Skeletal muscle cell (primary cell): ENCODE data around the gene SYTL3.
"Not testable (repeated sequence)": the region's sequence is repeated elsewhere in the genome, so short reads cannot be mapped to it uniquely, and the experiment has no call there.

Experiments used
- DNase-seq: peaks from one replicate; pipeline ENCODE4 v3.0.0-alpha.2; 2010; ENCODE audit warnings: low read depth
- H3K4me3 ChIP-seq: 2 replicates; pipeline ENCODE4 v1.5.1; 2011; ENCODE audit warnings: low read depth, mild to moderate bottlenecking, control low read depth, low read length, moderate library complexity

The SYTL3 gene

DNA sequence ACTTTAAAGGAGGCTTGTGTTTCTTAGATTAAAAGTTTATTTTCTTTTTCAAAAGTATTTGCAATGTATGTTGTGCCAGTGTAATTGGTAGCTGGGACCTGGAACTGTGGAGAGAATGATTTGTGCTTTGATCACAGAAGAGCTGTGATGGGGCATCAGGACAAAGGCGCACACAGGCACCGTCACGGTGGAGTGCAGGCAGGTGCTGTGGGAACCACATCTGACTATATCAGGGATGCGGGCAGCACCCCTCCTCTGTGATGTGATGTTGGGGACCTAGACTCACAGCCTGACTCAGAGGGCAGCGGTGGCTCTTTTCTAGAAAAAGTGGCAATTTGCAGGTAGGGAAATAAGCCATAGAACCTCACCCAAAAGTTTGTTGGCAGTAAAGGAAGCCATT, 34.5 kb downstream of the SYTL3 start:
- no peak overlapping the region for H3K4me3 ChIP-seq
- no peak for DNase-seq

DNA sequence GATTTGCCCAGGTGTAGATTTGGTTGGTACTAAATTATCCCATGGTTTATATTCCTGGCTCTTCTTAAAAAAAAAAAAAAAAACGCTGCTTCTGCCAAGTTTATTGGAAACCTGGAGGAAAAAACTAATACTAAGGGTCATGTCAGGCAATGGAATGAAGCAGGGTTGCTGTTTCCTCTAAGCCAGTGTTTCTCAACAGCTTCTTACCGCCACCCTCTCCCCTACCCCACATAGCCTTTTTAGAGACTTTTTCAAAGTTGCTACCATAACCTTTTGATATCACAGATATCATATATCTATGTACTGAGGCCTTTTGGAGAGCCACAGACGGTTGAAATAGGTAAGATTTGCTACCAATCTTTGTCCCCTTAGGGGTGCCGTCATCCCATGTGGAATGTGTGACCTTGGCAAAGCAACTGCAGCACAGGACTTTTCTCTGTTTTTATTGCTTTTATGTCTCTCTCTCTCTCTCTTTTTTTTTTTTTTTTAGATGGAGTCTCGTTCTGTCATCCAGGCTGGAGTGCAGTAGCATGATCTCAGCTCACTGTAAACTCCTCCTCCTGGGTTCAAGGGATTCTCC, 35.0 kb downstream of the SYTL3 start:
- H3K4me3 ChIP-seq: no peak overlapping the region
- no peak for DNase-seq

DNA sequence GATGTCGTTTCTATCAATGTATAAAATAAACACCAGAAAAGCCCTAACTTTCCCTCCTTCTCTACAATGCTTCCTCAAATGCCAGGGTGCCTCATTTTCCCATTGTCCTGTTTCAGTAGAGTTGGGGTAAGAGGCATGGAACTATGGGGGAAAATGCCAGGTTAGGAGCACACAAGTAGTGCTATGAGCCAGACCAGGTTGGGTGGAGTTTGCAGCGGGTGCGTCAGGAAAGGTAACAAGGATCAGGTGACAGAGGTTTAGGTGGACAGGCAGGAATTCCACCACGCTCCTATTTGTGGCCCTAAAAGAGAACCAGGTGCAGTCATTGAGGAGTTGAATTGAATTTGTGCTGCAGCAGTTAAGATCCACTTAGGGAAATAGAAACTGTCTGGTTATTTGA, 36.5 kb downstream of the SYTL3 start:
- no peak overlapping the region for H3K4me3 ChIP-seq
- no peak for DNase-seq

DNA sequence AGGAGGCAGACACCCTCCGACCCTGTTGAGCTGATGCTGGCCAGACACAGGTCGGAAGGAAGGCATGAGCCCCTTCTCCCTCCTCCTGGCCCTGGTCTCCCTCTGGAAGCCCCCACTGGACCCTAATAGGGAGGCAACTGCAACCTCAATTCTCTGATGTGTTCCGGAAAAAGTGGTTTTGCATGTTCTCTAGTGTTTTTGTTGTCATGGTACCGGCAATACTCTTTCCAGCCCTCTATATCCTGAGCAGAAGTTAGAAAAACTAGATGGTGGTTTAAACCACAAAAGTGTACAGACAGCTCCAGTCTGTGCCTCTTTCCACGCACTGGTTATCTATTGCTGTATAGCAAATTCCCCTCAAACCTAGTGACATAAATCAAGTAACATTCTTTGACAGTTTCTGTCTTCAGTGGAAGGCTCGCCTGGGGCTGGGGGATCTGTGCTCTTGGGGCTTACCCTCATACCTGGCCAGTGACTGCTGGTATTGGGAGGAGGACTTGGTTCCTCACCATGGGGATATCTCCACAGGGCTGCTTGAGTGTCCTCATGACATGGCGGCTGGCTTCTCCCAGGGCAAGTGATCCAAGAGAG, 37.0 kb downstream of the SYTL3 start:
- no peak overlapping the region for H3K4me3 ChIP-seq

DNA sequence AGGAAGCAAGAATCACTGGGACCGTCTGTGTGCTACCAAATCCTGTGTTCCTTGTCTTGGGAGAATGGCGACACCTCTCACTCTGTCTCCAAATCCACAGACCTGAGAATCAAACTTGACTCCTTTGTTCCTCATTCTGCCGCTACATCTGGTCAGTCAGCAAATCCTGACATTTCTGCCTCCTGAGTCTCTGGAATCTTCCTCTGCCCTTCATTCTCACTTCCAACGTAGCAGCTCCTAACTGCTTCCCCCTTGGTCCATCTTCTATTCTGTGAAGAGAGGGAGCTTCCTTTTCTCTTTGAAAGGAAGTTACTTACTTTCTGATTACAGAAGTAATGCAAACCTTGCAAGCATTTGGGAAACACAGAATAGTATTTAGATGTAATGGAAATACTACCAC, 37.7 kb downstream of the SYTL3 start:
- no peak overlapping the region for H3K4me3 ChIP-seq
- no peak for DNase-seq

More for the DNA sequence above, 37.0 kb downstream of the SYTL3 start:
- DNase-seq: no peak

DNA sequence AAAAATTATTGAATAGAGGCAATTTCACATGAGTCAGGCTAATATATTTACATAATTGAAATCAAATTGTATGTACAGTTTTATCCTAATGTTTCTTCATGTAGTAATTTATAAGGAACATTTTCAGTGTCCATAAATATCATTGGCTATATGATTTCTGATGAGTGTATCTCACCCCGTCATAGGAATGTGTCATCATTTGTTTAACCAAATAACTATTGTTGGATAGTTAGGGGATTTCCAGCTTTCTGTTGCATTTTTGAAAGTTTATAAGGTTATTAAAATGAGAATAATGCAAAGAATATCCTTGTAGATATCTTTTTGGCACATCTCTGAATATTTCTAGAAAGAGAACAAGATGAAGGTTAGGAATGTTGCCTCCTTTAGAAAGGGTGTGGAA, 39.0 kb downstream of the SYTL3 start:
- H3K4me3 ChIP-seq: no peak overlapping the region
- DNase-seq: no peak

DNA sequence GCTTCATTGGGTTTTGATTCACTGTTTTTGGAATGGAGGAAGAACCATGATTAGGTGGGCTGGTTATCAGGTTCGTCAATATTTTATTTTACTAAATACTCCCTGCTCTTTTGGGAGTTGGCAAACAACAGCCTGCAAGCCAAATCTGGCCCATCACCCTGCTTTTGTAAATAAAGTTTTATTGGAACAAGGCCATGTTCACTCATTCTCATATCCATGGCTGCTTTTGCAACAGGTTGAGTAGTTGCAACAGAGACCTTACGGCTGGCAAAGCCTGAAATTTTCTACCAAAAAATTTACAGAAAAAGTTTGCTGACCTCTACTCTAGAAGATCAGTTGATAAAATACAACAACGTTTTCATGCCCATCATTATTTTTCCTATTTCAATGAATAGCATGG, 45.1 kb downstream of the SYTL3 start:
- no peak for DNase-seq
- no peak overlapping the region for H3K4me3 ChIP-seq

DNA sequence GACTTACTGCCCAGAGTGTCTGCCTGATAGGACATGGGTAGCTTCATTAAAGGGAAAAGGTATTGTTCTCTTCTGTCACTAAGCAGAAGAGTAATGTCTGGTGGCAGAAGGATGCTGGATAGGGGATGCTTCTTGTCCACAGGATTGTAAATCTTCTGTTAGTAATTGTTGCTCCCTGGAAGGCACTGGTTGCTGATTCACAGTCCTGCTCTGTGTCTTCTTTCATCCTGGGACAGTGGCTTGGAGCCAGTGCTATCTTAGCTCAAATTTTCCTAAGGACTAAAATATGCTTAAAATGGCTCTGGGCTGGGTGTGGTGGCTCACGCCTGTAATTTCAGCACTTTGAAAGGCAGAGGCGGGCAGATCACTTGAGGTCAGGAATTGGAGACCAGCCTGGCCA, 48.0 kb downstream of the SYTL3 start:
- no peak overlapping the region for H3K4me3 ChIP-seq
- no peak for DNase-seq

DNA sequence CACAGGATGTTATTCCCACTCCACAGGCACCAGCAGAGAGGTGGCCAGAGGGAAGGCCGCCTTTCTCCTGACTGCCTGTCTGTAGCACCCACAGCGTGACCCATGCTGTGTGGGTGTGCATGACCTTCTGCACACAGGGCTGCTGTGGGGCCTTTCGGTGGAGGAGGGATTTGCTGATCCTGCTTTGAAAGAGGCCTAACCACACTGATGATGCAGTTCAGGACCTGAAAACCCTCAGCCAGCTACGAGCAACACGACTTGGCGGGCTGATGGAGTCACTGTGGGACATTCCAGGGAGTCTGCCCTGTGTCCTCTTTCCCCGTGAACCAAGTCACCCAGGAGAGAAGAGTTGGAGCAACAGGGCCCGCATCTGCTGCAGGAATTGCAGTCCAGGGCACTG, 49.1 kb downstream of the SYTL3 start:
- no peak overlapping the region for H3K4me3 ChIP-seq
- DNase-seq: no peak

DNA sequence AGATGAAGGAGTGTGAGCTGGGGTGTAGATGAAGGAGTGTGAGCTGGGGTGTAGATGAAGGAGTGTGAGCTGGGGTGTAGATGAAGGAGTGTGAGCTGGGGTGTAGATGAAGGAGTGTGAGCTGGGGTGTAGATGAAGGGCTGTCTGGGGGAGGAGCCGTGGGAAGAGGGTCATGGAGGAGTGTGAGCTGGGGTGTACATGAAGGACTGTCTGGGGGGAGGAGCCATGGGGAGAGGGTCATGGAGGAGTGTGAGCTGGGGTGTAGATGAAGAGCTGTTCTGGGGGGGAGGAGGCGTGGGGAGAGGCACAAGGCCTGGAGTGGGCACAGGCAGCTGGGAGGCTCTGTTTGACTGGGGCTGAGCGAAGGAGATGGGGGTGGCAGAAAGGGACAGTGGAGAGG, 51.4 kb downstream of the SYTL3 start:
- DNase-seq, H3K4me3 ChIP-seq: not testable (repeated sequence)

DNA sequence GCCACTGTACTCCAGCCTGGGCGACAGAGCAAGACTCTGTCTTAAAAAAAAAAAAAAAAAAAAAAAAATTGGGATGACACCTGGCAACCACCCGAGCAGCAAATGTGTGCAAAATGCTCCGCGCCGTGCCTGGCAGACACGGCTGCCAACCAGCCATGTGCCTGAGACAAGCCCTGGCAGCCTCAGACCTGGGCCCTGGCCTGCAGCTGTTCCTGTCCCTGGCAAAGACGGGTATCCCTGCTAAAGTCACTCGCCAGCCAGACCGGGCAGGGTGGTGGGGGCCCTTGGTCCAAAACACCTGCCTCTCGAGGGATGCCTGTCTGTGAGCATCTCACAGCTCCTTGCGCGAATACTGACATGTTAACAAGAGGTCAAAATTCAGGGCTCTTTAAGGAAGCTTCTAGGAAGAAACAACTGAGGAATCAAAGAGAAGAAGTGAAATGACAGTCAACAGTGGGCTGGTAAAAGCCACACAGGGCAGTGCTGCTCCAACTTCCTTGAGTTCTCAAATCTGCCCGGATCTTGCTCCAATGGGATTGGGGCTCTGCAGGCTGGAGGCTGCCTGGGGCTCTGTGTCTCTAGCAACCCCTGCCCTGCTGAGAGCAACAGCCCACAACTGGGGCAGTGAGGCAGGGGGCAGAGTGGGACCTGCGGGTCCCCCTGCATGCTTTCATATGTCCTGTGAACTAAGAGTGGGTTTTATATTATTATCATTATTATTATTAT, 53.4 kb downstream of the SYTL3 start:
- H3K4me3 ChIP-seq: no peak overlapping the region
- DNase-seq: no peak

DNA sequence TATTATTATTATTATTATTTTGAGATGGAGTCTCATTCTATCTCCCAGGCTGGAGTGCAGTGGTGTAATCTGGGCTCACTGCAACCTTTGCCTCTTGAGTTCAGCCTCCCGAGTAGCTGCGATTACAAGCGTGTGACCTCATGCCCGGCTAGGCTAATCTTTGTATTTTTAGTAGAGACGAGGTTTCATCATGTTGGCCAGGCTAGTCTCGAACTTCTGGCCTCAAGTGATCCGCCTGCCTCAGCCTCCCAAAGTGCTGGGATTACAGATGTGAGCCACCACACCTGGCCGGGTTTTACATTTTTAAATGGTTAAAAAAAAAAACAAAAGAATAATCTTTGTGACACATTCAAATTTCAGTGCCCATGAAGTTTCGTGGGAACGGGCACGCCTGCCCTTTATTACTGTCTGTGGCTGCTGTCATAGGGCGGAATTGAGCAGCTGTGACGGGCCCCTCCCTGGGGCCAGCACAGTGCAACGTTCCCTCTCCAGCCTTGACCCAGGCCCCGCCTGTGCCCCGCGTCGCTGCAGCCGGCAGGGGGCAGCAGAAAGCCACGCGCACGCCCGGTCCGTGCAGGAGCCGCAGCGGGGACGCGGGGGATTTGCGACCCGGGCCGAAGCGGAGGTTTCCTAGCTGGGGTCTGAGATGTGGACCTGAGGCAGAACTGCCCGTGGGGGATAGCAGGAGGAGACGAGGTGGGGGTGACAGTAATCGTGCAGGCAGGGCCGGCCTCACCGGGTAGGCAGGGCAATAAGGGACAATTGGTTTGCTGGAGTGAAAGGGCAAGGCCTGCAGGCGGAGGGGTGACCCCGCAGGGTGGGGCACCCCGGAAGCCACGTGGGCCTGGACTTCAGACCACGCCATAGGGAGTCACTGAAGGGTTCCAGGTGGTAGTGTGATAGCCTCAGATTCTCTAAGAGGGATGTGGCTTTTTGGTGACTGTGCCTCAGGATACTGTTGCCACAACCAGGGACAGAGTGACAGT, 54.3 kb downstream of the SYTL3 start:
- H3K4me3 ChIP-seq: peak overlapping the region; percentile 45
- no peak for DNase-seq

DNA sequence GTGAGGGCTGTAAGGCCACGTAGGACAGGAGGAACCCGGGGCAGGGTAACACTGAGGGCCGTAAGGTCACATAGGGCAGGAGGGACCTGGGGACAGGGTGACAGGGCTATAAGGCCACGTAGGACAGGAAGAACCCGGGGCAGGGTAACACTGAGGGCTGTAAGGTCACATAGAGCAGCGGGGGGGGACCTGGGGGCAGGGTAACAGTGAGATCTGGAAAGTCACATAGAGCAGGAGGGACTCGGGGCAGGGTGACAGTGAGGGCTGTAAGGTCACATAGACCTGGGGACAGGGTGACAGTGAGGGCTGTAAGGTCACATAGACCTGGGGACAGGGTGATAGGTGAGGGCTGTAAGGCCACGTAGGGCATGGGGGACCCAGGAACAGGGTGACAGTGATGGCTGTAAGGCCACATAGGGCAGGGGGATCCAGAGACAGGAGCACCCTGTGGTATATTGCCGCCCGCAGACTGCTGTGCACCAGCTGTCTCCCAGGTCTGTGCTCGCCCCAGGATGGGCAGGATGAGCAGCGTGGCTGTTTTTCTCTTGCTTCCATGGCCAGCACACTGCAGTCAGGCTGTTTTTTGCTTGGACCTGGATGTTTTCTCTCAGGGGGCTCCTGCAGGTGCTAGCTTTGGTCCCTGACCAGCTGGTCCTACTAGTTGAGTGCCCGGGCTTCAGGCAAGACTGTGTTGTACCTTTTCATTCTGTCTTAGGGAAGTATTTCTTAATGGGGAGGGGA, 55.7 kb downstream of the SYTL3 start:
- DNase-seq: no peak
- no peak overlapping the region for H3K4me3 ChIP-seq

DNA sequence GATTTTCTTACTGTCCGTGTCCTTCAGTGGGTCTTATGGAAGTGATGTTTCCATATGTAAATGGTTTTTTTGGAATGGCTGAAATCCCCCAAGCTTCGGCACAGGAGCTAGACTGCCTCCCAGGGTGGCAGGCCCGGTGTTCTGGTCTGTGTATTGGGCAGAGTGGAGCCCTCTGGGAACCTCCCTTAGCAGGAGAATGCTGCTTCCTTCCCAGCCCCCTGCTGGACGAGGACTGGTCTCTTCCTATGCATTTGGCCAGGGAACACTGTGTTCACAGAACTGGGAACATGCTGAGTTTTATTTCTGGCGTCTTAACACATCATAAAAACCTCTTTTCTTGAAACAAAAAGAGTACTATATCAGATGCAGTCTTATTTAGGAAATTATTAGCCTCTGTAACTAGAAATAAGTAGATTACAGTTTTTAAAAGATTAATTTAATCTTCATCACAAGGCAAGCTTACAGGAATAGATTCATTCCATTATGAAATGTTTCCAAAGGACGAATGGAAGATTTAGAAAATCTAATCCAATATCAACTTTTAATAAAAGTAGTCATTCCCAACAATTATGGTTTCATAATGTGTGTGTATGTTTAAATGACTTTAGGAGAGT, 56.6 kb downstream of the SYTL3 start:
- no peak overlapping the region for H3K4me3 ChIP-seq

DNA sequence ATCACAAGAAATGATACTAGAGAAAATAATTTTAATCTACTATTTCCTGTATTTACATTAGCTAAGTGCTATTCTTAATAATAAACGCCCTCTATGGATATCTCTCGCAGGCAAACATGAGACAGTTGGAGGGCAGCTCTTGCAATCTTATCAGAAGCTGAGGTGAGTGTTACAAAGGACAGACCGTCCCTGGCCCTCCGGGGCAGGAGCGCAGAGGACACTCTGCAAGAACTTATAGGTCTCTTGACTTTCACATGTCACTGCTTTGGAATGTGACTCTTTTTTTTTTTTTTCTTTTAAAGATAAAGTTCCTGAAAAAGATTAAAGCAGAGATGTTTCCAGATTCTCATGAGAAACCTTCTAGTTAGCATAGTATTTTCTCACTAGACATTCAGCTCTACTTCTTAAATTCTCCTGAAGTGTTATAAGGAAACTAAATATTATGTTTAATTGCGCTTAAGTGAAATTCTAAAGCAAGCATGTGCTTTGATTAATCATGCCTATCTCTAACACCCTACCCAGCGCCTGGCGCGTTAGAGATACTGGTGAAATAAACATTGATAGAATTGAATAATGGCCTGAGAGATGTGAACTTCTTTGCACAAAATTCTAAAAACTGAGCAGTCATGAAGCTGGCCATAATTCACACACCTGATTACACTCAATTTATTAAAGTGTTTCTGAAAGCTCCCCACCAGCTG, 57.4 kb downstream of the SYTL3 start:
- H3K4me3 ChIP-seq: no peak overlapping the region
- DNase-seq: no peak

More for the DNA sequence above, 56.6 kb downstream of the SYTL3 start:
- DNase-seq: no peak

DNA sequence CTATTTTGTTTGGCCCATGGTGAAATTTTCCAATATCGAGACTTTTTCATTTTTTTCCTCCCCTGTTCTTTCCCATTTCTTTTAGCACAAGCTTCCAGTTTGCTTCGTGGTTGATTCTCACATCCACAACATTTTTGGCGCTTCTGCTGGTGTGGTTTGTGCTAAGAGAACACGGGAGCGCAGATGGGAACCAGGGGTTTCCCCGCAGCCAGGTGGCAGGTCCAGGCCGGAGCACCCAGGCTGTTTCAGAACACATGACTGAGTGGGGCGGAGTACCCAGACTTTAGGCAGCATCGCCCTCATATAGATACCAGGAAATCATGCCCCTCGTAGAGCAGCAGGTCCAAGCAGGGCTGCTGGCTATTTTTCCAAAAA, 58.0 kb downstream of the SYTL3 start:
- H3K4me3 ChIP-seq: no peak overlapping the region

DNA sequence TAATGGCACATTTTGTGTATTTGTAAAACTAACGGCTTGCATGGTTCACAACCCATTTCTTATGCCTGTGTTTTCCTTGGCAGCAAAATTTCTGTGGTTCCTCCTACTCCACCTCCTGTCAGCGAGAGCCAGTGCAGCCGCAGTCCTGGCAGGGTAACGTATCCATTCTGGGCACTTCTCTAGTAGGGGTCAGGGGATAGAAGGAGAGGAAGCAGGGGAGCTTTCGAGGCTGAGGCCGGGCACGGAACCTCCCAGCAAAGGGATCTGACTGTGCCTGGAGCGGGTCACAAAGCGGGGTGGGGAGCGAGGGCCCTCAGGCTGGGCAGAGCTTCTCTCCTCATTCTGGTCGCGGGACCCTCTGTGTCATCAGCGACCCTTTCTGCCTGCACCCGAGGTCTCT, 58.4 kb downstream of the SYTL3 start:
- DNase-seq: no peak
- no peak overlapping the region for H3K4me3 ChIP-seq

More for the DNA sequence above, 58.0 kb downstream of the SYTL3 start:
- no peak for DNase-seq

DNA sequence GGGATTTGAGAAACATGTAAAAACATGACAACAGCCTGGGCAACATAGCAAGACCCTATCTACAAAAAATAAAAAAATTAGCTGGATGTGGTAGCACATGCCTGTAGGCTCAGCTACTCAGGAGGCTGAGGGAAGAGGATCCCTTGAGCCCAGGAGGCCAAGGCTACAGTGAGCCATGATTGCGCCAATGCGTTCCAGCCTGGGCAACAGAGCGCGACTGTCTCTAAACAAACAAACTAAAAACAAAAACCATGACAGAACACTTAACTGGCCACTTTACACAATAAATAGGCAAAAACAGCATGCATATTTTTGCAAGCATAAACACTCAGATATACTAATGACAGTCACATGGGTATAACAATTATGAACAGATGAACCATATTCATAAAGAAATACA, 60.0 kb downstream of the SYTL3 start:
- no peak for DNase-seq
- H3K4me3 ChIP-seq: no peak overlapping the region
